ENCODE measurements around the gene SCARB1. TPM values are rescaled to one million over a fixed set of nuclear protein-coding genes. Genes with fewer than 3 reads are reported as not detected.

The SCARB1 gene
- total RNA-seq, 1 donor from 2014 or later = 44.5 TPM

DNA sequence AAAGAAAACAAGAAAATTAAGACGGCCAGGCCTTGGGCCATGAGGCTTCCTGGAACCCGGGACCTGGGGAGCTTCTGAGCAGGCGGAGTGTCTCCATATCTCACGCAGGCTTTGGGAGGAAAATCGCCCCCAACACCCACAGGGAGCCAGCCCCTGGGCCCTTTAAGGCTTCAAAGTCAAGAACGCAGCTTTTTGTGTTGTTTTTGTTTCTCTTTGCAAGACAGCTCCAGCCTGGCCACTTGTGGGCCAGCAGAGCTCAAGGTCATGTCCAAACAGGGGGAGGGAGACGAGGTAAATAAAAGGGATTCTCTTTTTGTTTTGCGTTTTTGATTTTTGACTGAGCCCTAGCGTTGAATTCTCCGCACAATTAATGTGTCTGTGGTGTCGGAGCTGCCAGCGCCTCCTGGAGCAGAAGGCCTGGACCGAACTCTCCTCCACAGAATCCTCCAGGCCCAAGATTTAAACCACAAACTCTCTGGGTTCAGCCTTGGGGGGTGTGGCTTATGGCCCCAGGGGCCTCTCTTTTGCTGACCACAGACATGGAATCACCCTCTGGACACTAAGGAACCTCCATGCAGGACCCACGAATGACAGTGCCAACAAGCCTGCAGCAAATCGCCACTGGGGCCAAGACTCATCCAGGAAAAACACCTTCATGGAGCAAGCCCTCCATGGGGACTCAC lies 8.2 kb downstream of the SCARB1 start:
- no peak for DNase-seq (ENCODE audit: low read depth)
- no peaks in the 10 kb centered on the region for H3K27me3 ChIP-seq (ENCODE audit: insufficient read depth, low read length)
- H3K4me3 Mint-ChIP-seq (ENCODE audit: unreplicated experiment) = no peak overlapping the region
- no peak overlapping the region for H3K4me2 ChIP-seq (ENCODE audit: low read length)
- no peaks in the 10 kb centered on the region for H3K79me2 ChIP-seq (ENCODE audit: insufficient read depth, low read length)
- H3K9ac ChIP-seq (ENCODE audit: low read length) = no peak overlapping the region
- no peak overlapping the region for H3K4me3 ChIP-seq (ENCODE audit: insufficient read depth, low read depth, low read length)
- no peaks in the 10 kb centered on the region for H3K36me3 ChIP-seq (ENCODE audit: insufficient read depth, low read length)
- no peak overlapping the region for H3K27ac Mint-ChIP-seq (ENCODE audit: unreplicated experiment)
- H2AFZ ChIP-seq (ENCODE audit: low read depth, low read length) = no peak overlapping the region
- peaks cover 2% of the 10 kb centered on the region for H3K27me3 Mint-ChIP-seq (ENCODE audit: low read depth, unreplicated experiment)
- FAIRE-seq = no peak
- no peaks in the 10 kb centered on the region for H3K9me3 ChIP-seq (ENCODE audit: insufficient read depth, low read depth, low read length)
- H3K9me3 Mint-ChIP-seq (ENCODE audit: unreplicated experiment) = no peaks in the 10 kb centered on the region
- peaks cover 12% of the 10 kb centered on the region for H3K4me1 Mint-ChIP-seq (ENCODE audit: low read depth, unreplicated experiment)
- no peak overlapping the region for H3K27ac ChIP-seq (ENCODE audit: low read depth, low read length)
- no peak for TF ChIP-seq EZH2 (IDR thresholded peaks at IDR 0.05; ENCODE audit: insufficient read depth, low read length)
- TF ChIP-seq, protein P1, sequence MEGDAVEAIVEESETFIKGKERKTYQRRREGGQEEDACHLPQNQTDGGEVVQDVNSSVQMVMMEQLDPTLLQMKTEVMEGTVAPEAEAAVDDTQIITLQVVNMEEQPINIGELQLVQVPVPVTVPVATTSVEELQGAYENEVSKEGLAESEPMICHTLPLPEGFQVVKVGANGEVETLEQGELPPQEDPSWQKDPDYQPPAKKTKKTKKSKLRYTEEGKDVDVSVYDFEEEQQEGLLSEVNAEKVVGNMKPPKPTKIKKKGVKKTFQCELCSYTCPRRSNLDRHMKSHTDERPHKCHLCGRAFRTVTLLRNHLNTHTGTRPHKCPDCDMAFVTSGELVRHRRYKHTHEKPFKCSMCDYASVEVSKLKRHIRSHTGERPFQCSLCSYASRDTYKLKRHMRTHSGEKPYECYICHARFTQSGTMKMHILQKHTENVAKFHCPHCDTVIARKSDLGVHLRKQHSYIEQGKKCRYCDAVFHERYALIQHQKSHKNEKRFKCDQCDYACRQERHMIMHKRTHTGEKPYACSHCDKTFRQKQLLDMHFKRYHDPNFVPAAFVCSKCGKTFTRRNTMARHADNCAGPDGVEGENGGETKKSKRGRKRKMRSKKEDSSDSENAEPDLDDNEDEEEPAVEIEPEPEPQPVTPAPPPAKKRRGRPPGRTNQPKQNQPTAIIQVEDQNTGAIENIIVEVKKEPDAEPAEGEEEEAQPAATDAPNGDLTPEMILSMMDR (IDR thresholded peaks at IDR 0.05; ENCODE audit: insufficient read depth, low read depth, low read length) = no peak
- H3K36me3 Mint-ChIP-seq (ENCODE audit: low read depth, unreplicated experiment) = peaks cover 10% of the 10 kb centered on the region
- peaks cover 27% of the 10 kb centered on the region for H4K20me1 ChIP-seq (ENCODE audit: insufficient read depth, low read length)
- no peaks in the 10 kb centered on the region for H3K4me1 ChIP-seq (ENCODE audit: insufficient read depth, low read length)

DNA sequence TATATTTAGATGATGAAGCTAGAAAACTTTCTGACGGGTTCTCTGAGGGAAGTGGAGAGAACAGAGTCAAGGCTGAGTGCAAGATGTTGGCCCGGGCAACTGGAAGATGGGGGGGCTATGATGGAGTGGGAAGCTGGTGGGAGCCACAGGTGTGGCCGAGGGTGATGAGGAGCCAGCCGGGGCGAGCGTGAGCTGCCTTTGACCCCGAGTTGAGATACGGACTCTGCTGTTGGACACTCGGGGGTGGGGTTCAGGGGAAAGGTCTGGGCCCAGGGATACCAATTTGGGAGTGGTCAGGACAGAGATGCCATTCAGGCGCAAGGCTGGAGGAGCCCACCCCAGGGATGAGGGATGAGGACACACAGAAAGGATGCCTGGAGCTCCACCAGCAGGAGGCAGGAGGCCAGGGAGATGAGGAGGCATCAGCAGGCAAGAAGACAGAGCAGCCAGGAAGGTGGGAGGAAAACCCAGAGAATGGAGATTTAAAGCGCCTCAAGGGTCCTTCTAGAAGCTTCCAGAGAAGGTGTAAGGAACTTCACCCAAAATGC lies 9.0 kb downstream of the SCARB1 start:
- no peak overlapping the region for H3K27ac Mint-ChIP-seq (ENCODE audit: unreplicated experiment)
- no peaks in the 10 kb centered on the region for H3K27me3 ChIP-seq (ENCODE audit: insufficient read depth, low read length)
- FAIRE-seq (no peak), DNase-seq (ENCODE audit: low read depth) (no peak)
- no peaks in the 10 kb centered on the region for H3K9me3 ChIP-seq (ENCODE audit: insufficient read depth, low read depth, low read length)
- H3K4me2 ChIP-seq (ENCODE audit: low read length) = no peak overlapping the region
- no peaks in the 10 kb centered on the region for H3K79me2 ChIP-seq (ENCODE audit: insufficient read depth, low read length)
- H3K36me3 Mint-ChIP-seq (ENCODE audit: low read depth, unreplicated experiment) = peaks cover 10% of the 10 kb centered on the region
- no peak overlapping the region for H2AFZ ChIP-seq (ENCODE audit: low read depth, low read length)
- H3K4me1 Mint-ChIP-seq (ENCODE audit: low read depth, unreplicated experiment) = peaks cover 12% of the 10 kb centered on the region
- no peak overlapping the region for H3K4me3 Mint-ChIP-seq (ENCODE audit: unreplicated experiment)
- peaks cover 27% of the 10 kb centered on the region for H4K20me1 ChIP-seq (ENCODE audit: insufficient read depth, low read length)
- TF ChIP-seq EZH2 (IDR thresholded peaks at IDR 0.05; ENCODE audit: insufficient read depth, low read length) = no peak
- TF ChIP-seq, protein P1 (IDR thresholded peaks at IDR 0.05; ENCODE audit: insufficient read depth, low read depth, low read length) = no peak
- no peaks in the 10 kb centered on the region for H3K4me1 ChIP-seq (ENCODE audit: insufficient read depth, low read length)
- H3K36me3 ChIP-seq (ENCODE audit: insufficient read depth, low read length) = no peaks in the 10 kb centered on the region
- H3K9me3 Mint-ChIP-seq (ENCODE audit: unreplicated experiment) = no peaks in the 10 kb centered on the region
- H3K27ac ChIP-seq (ENCODE audit: low read depth, low read length) = no peak overlapping the region
- no peak overlapping the region for H3K9ac ChIP-seq (ENCODE audit: low read length)
- peaks cover 2% of the 10 kb centered on the region for H3K27me3 Mint-ChIP-seq (ENCODE audit: low read depth, unreplicated experiment)
- no peak overlapping the region for H3K4me3 ChIP-seq (ENCODE audit: insufficient read depth, low read depth, low read length)

Measured in astrocyte (in vitro differentiated cells and primary cell).